ENCODE results near the gene MBTPS1. TPM values are rescaled to one million over a fixed set of nuclear protein-coding genes. Genes with fewer than 3 reads are reported as not detected.

The MBTPS1 gene
- total and polyA plus RNA-seq, 2 donors from 2014 or later = 45.5 to 91.7 TPM

GRCh38 chr16:84041881-84042280, 74.9 kb downstream of the MBTPS1 start:
- DNase-seq (peak in 1 of 5 donors; percentile 63), FAIRE-seq (no peak)
- H3K27ac ChIP-seq (ENCODE audit: low read depth in 2 of 2, low read length in 2 of 2) = no peak overlapping the region
- H3K4me3 ChIP-seq (ENCODE audit: low read length in 3 of 3) = no peak overlapping the region
- no peaks in the 10 kb centered on the region for H3K36me3 ChIP-seq (ENCODE audit: control insufficient read depth in 2 of 3, insufficient read depth in 3 of 3, low read length in 3 of 3)
- H3K4me1 ChIP-seq (ENCODE audit: control insufficient read depth in 2 of 3, insufficient read depth in 2 of 3, low read depth in 1 of 3, low read length in 3 of 3) = no peaks in the 10 kb centered on the region
- H3K27me3 ChIP-seq (ENCODE audit: control insufficient read depth, insufficient read depth, low read length) = no peaks in the 10 kb centered on the region
- no peak for TF ChIP-seq CTCF (IDR thresholded peaks at IDR 0.05; ENCODE audit: borderline replicate concordance, extremely low read depth, insufficient read depth)
- intact Hi-C loops (cut with DNase I) = no loop called here
- H3K9ac ChIP-seq (ENCODE audit: low read length in 3 of 3) = no peak overlapping the region
- no peaks in the 10 kb centered on the region for H3K9me3 ChIP-seq (ENCODE audit: control insufficient read depth in 2 of 3, insufficient read depth in 1 of 3, low read length in 3 of 3)

- FAIRE-seq (no peak), DNase-seq (peak in 4 of 5 donors; percentile 38 to 68 (median 52))
- Histone ChIP-seq H3K36me3 (ENCODE audit: control insufficient read depth in 2 of 3, insufficient read depth in 3 of 3, low read length in 3 of 3) (no peaks in the 10 kb centered on the region), H3K9ac (ENCODE audit: low read length in 3 of 3) (no peak overlapping the region), H3K27ac (ENCODE audit: low read depth in 2 of 2, low read length in 2 of 2) (no peak overlapping the region), H3K4me1 (ENCODE audit: control insufficient read depth in 2 of 3, insufficient read depth in 2 of 3, low read depth in 1 of 3, low read length in 3 of 3) (no peaks in the 10 kb centered on the region), H3K9me3 (ENCODE audit: control insufficient read depth in 2 of 3, insufficient read depth in 1 of 3, low read length in 3 of 3) (peaks cover 0 to 4% (median 0%) of the 10 kb centered on the region in 3 donors), H3K4me3 (ENCODE audit: low read length in 3 of 3) (no peak overlapping the region), H3K27me3 (ENCODE audit: control insufficient read depth, insufficient read depth, low read length) (no peaks in the 10 kb centered on the region)
- no peak for TF ChIP-seq CTCF (IDR thresholded peaks at IDR 0.05; ENCODE audit: borderline replicate concordance, extremely low read depth, insufficient read depth)
- intact Hi-C loops (cut with DNase I) = no loop called here
These were observed 75.6 kb downstream of the MBTPS1 start for GRCh38 chr16:84040823-84041820.

GRCh38 chr16:84040226-84040822, 76.4 kb downstream of the MBTPS1 start:
- Histone ChIP-seq H3K36me3 (ENCODE audit: control insufficient read depth in 2 of 3, insufficient read depth in 3 of 3, low read length in 3 of 3) (no peaks in the 10 kb centered on the region), H3K9me3 (ENCODE audit: control insufficient read depth in 2 of 3, insufficient read depth in 1 of 3, low read length in 3 of 3) (peaks cover 0 to 8% (median 0%) of the 10 kb centered on the region in 3 donors), H3K4me1 (ENCODE audit: control insufficient read depth in 2 of 3, insufficient read depth in 2 of 3, low read depth in 1 of 3, low read length in 3 of 3) (no peaks in the 10 kb centered on the region), H3K4me3 (ENCODE audit: low read length in 3 of 3) (no peak overlapping the region), H3K27me3 (ENCODE audit: control insufficient read depth, insufficient read depth, low read length) (no peaks in the 10 kb centered on the region), H3K27ac (ENCODE audit: low read depth in 2 of 2, low read length in 2 of 2) (no peak overlapping the region), H3K9ac (ENCODE audit: low read length in 3 of 3) (no peak overlapping the region)
- intact Hi-C loops (cut with DNase I) = no loop called here
- DNase-seq = peak in 1 of 5 donors; percentile 63
- no peak for TF ChIP-seq CTCF (IDR thresholded peaks at IDR 0.05; ENCODE audit: borderline replicate concordance, extremely low read depth, insufficient read depth)
- FAIRE-seq = no peak

Data from kidney (tissue), 14 donors.